Tibial nerve (tissue), 3 donors: ENCODE measurements around the gene ALK.

Experiments
- CTCF ChIP-seq, 5 experiments: fragments of 200-600 bp in 3 of 5; fragments of 450-650 bp in 2 of 5; sonication (generic) in 3 of 5; IDR thresholded peaks; one replicate each; pipeline ENCODE4 v1.5.1; 2016 to 2019; ENCODE audit warnings: antibody characterized with exemption in 5 of 5, mild to moderate bottlenecking in 3 of 5, moderate library complexity in 2 of 5
- POLR2A ChIP-seq, 2 donors: fragments of 450-650 bp; IDR thresholded peaks; one replicate each; pipeline ENCODE4 v1.6.1; 2017; ENCODE audit warnings: antibody characterized with exemption in 2 of 2, mild to moderate bottlenecking in 2 of 2, moderate library complexity in 2 of 2

GRCh38 chr2:29573147-29573546 lies 348.2 kb downstream of the ALK start:
- no peak for TF ChIP-seq CTCF (IDR thresholded peaks at IDR 0.05)
- TF ChIP-seq POLR2A (IDR thresholded peaks at IDR 0.05): no peak
